Neural cell (in vitro differentiated cells): ENCODE data around the gene TBC1D8. TPM values are rescaled to one million over a fixed set of nuclear protein-coding genes. Genes with fewer than 3 reads are reported as not detected.

ENCODE experiments used
- H2AFZ ChIP-seq: fragments of 200-600, 300-800 bp; sonication (generic), shearing (Covaris generic); 2 replicates; pipeline ENCODE4 v1.6.0; 2014; ENCODE audit warnings: low read depth, mild to moderate bottlenecking, antibody characterized with exemption, low read length, moderate library complexity
- H3F3A ChIP-seq: fragments of 200-600 bp; shearing (Covaris generic); 2 replicates; pipeline ENCODE4 v1.6.1; 2016; ENCODE audit warnings: mild to moderate bottlenecking, moderate library complexity, mixed read lengths, antibody characterized with exemption, low read length; ENCODE audit not compliant: insufficient read depth, poor library complexity, severe bottlenecking
- H3K27ac ChIP-seq: fragments of 200-600, 300-800 bp; sonication (generic), shearing (Covaris generic); 2 replicates; pipeline ENCODE4 v1.5.1; 2014; ENCODE audit warnings: mild to moderate bottlenecking, low read length, moderate library complexity
- H3K27me3 ChIP-seq: fragments of 300-800, 200-600 bp; sonication (generic), shearing (Covaris generic); 2 replicates; pipeline ENCODE4 v1.6.0; 2014; ENCODE audit warnings: mild to moderate bottlenecking, low read depth, low read length, moderate library complexity; ENCODE audit not compliant: insufficient read depth
- H3K36me3 ChIP-seq: fragments of 300-800, 200-600 bp; sonication (generic), shearing (Covaris generic); 2 replicates; pipeline ENCODE4 v1.5.1; 2014; ENCODE audit warnings: mild to moderate bottlenecking, antibody characterized with exemption, low read length, moderate library complexity; ENCODE audit not compliant: insufficient read depth
- H3K4me2 ChIP-seq: fragments of 300-800, 200-600 bp; sonication (generic), shearing (Covaris generic); 2 replicates; pipeline ENCODE4 v1.6.0; 2014; ENCODE audit warnings: mild to moderate bottlenecking, low read length
- H3K4me3 ChIP-seq: fragments of 300-800, 200-600 bp; sonication (generic), shearing (Covaris generic); 2 replicates; pipeline ENCODE4 v1.5.1; 2014; ENCODE audit warnings: mild to moderate bottlenecking, low read length, moderate library complexity
- H3K79me2 ChIP-seq: fragments of 200-600 bp; shearing (Covaris generic); replicated peaks from 2 replicates; pipeline ENCODE4 v1.6.0; 2014; ENCODE audit warnings: mild to moderate bottlenecking, low read length, moderate library complexity; ENCODE audit not compliant: insufficient read depth
- H3K9ac ChIP-seq: fragments of 300-800, 200-600 bp; sonication (generic), shearing (Covaris generic); 2 replicates; pipeline ENCODE4 v1.6.1; 2016; ENCODE audit warnings: mild to moderate bottlenecking, low read length, mixed read lengths
- H3K9me2 ChIP-seq: fragments of 200-600 bp; shearing (Covaris generic); 2 replicates; pipeline ENCODE4 v1.6.1; 2016; ENCODE audit warnings: mild to moderate bottlenecking, low read length, mixed read lengths; ENCODE audit not compliant: insufficient read depth
- H3K9me3 ChIP-seq: fragments of 200-600, 300-800 bp; sonication (generic), shearing (Covaris generic); 2 replicates; pipeline ENCODE4 v1.6.1; 2016; ENCODE audit warnings: mild to moderate bottlenecking, mixed run types, low read length, moderate library complexity, mixed read lengths
- H4K20me1 ChIP-seq: fragments of 200-600 bp; shearing (Covaris generic); 2 replicates; pipeline ENCODE4 v1.6.1; 2016; ENCODE audit warnings: mild to moderate bottlenecking, mixed run types; ENCODE audit not compliant: insufficient read depth
- CTCF ChIP-seq: fragments of 450-650 bp; IDR thresholded peaks from 2 replicates; pipeline ENCODE4 v1.5.1; 2014; ENCODE audit warnings: antibody characterized with exemption, mild to moderate bottlenecking, moderate library complexity; ENCODE audit not compliant: poor library complexity, severe bottlenecking
- EP300 ChIP-seq: fragments of 450-650 bp; conservative IDR thresholded peaks from 2 replicates; pipeline ENCODE4 v1.6.1; 2014; ENCODE audit warnings: antibody characterized with exemption, mild to moderate bottlenecking, moderate library complexity; ENCODE audit not compliant: poor library complexity, severe bottlenecking
- EZH2 ChIP-seq: fragments of 200-600, 300-800 bp; shearing (Covaris generic), sonication (generic); IDR thresholded peaks from 2 replicates; pipeline ENCODE4 v1.6.1; 2014; ENCODE audit warnings: antibody characterized with exemption, low read length, borderline replicate concordance, mild to moderate bottlenecking; ENCODE audit not compliant: insufficient read depth, poor library complexity, severe bottlenecking
- MXI1 ChIP-seq: fragments of 450-650 bp; conservative IDR thresholded peaks from 2 replicates; pipeline ENCODE4 v1.6.1; 2014; ENCODE audit warnings: antibody characterized with exemption, mild to moderate bottlenecking; ENCODE audit not compliant: poor library complexity, severe bottlenecking
- POLR2AphosphoS5 ChIP-seq: IDR thresholded peaks from 2 replicates; pipeline ENCODE4 v1.6.1; 2012
- RAD21 ChIP-seq: fragments of 450-650 bp; conservative IDR thresholded peaks from 2 replicates; pipeline ENCODE4 v1.6.1; 2014; ENCODE audit warnings: antibody characterized with exemption, mild to moderate bottlenecking, moderate library complexity
- SMC3 ChIP-seq: fragments of 450-650 bp; conservative IDR thresholded peaks from 2 replicates; pipeline ENCODE4 v1.6.1; 2014; ENCODE audit warnings: antibody characterized with exemption, mild to moderate bottlenecking, moderate library complexity; ENCODE audit not compliant: poor library complexity
- TAF1 ChIP-seq: IDR thresholded peaks from 2 replicates; pipeline ENCODE4 v1.6.1; 2012; ENCODE audit warnings: low read depth
- polyA plus RNA-seq: library from polyadenylated mRNA; depleted of rRNA; stranded (reverse); fragments of >200 nt; gene quantifications from 2 replicates; pipeline ENCODE4 v1.2.3, GENCODE V29; 2014
- TF ChIP-seq, protein P1 (sequence below): IDR thresholded peaks from 2 replicates; pipeline ENCODE4 v1.6.1; 2012; ENCODE audit warnings: borderline replicate concordance

The TBC1D8 gene
- polyA plus RNA-seq, 1 donor from 2014 or later: 5.3 TPM

- H3K4me3 ChIP-seq: no peak overlapping the region
- H2AFZ ChIP-seq: no peak overlapping the region
- no peaks in the 10 kb centered on the region for H4K20me1 ChIP-seq
- no peaks in the 10 kb centered on the region for H3K9me3 ChIP-seq
- H3K9me2 ChIP-seq: no peaks in the 10 kb centered on the region
- H3K36me3 ChIP-seq: no peaks in the 10 kb centered on the region
- TF ChIP-seq POLR2AphosphoS5 (no peak), EZH2 (no peak), RAD21 (no peak), CTCF (no peak)
- TF ChIP-seq, protein P1, sequence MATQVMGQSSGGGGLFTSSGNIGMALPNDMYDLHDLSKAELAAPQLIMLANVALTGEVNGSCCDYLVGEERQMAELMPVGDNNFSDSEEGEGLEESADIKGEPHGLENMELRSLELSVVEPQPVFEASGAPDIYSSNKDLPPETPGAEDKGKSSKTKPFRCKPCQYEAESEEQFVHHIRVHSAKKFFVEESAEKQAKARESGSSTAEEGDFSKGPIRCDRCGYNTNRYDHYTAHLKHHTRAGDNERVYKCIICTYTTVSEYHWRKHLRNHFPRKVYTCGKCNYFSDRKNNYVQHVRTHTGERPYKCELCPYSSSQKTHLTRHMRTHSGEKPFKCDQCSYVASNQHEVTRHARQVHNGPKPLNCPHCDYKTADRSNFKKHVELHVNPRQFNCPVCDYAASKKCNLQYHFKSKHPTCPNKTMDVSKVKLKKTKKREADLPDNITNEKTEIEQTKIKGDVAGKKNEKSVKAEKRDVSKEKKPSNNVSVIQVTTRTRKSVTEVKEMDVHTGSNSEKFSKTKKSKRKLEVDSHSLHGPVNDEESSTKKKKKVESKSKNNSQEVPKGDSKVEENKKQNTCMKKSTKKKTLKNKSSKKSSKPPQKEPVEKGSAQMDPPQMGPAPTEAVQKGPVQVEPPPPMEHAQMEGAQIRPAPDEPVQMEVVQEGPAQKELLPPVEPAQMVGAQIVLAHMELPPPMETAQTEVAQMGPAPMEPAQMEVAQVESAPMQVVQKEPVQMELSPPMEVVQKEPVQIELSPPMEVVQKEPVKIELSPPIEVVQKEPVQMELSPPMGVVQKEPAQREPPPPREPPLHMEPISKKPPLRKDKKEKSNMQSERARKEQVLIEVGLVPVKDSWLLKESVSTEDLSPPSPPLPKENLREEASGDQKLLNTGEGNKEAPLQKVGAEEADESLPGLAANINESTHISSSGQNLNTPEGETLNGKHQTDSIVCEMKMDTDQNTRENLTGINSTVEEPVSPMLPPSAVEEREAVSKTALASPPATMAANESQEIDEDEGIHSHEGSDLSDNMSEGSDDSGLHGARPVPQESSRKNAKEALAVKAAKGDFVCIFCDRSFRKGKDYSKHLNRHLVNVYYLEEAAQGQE: no peak
- H3K4me2 ChIP-seq: no peak overlapping the region
- no peak overlapping the region for H3K9ac ChIP-seq
- H3K79me2 ChIP-seq: no peaks in the 10 kb centered on the region
- no peaks in the 10 kb centered on the region for H3K27me3 ChIP-seq
- no peaks in the 10 kb centered on the region for H3F3A ChIP-seq
- H3K27ac ChIP-seq: no peak overlapping the region
Measured at GRCh38 chr2:101132202-101132601, 19.0 kb downstream of the TBC1D8 start.

- H3K9me3 ChIP-seq: no peaks in the 10 kb centered on the region
- H4K20me1 ChIP-seq: no peaks in the 10 kb centered on the region
- H3F3A ChIP-seq: no peaks in the 10 kb centered on the region
- H3K4me3 ChIP-seq: no peak overlapping the region
- H3K36me3 ChIP-seq: no peaks in the 10 kb centered on the region
- H2AFZ ChIP-seq: no peak overlapping the region
- H3K27me3 ChIP-seq: no peaks in the 10 kb centered on the region
- TF ChIP-seq TAF1: no peak
- no peak for TF ChIP-seq CTCF
- no peak for TF ChIP-seq EZH2
- no peak for TF ChIP-seq MXI1
- no peak for TF ChIP-seq RAD21
- TF ChIP-seq SMC3: no peak
- TF ChIP-seq, protein P1: no peak
- TF ChIP-seq POLR2AphosphoS5: no peak
- no peak for TF ChIP-seq EP300
- H3K27ac ChIP-seq: no peak overlapping the region
- H3K9ac ChIP-seq: no peak overlapping the region
- no peaks in the 10 kb centered on the region for H3K9me2 ChIP-seq
- H3K4me2 ChIP-seq: no peak overlapping the region
- no peaks in the 10 kb centered on the region for H3K79me2 ChIP-seq
Measured at GRCh38 chr2:101130081-101130480, 21.1 kb downstream of the TBC1D8 start.
